GM19468 (cell line): ENCODE data around the gene TSHZ1.

Experiments
- ATAC-seq: cut with Tn5 transposase; IDR thresholded peaks from one replicate; pipeline ENCODE4 v1.9.1; 2021; ENCODE audit warnings: mild to moderate bottlenecking, moderate library complexity, moderate number of reproducible peaks; ENCODE audit not compliant: unreplicated experiment; ENCODE audit errors: extremely low read depth

Gene TSHZ1

GRCh38 chr18:75264926-75265597 is 54.5 kb downstream of the TSHZ1 start:
- no peak for ATAC-seq

GRCh38 chr18:75265872-75266271 is 55.3 kb downstream of the TSHZ1 start:
- no peak for ATAC-seq

DNA sequence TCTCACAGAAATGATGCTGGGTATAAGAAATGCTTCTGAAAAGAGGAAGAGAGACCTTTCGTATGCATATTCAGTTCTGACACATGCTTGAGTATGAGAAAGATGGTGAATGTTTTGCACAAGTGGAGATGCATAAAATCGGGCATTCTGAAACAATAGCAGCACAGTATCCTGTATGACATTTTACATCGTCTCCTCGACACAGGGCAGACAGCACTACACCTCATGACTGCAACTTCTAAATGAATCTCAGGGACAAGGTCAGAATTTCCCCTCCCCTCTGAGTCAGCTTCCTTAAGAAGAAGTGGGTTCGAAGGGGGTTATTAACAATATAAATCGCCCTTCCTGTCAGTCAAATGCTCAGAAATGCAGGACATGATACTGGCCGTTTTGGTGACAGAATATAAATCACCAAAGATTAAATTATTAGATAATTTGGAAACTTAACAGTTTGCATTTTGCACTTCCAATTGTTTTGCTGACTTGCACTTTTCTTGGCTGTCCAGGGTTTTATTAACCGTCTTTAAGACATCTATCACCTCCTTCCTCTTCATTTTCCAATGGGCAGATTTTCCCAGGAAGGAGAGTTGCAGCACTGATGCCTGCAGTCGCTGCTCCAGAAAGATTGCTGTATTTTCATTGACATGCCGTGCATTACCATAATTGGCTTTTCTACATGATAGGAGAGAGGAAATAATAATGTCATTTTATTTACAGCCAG is 57.2 kb downstream of the TSHZ1 start:
- ATAC-seq = peak; percentile 48

DNA sequence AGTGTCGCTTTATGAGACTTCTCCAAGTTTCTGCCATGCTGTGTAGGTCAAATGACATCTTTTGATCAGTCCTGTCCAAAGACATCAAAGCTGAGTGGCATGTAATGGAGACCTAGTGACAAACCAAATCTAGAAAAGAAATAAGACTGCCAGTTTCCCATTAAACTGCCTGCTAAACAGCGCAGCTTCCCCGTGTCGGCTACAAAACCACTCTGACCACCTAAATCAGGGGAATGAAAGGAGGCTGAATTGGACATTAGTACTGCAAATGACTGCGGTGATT is 57.7 kb downstream of the TSHZ1 start:
- no peak for ATAC-seq

DNA sequence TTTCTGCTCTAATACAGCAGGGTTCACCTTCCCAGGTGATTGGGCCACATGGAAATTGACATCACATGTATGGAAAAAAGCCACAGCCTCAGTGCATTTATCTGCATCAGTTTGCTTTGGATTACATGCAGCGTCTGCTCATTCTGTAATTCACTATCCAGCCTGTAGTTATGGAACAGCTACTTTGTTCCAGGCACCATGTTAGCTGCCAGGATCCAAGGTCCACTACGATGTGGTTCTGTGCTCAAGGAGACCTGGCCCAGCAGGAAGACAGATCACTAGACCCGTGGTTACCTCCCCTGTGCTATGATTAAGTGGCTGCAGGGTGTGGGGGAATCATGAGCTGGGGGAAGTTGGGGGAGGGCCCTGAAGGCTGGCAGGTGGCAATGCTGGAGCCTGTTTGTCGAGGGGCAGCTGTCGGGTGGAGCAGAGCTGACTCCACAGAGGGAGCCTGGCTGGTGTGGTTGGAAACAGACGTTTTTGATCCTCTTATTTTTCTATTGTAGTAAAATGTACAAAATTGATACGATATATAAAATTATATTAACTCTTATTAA is 58.6 kb downstream of the TSHZ1 start:
- ATAC-seq = no peak

- ATAC-seq = no peak
Measured at GRCh38 chr18:75269696-75270095, 59.1 kb downstream of the TSHZ1 start.

GRCh38 chr18:75271952-75272351 is 61.4 kb downstream of the TSHZ1 start:
- ATAC-seq = no peak

- ATAC-seq = no peak
Measured at GRCh38 chr18:75273817-75274216, 63.2 kb downstream of the TSHZ1 start.

DNA sequence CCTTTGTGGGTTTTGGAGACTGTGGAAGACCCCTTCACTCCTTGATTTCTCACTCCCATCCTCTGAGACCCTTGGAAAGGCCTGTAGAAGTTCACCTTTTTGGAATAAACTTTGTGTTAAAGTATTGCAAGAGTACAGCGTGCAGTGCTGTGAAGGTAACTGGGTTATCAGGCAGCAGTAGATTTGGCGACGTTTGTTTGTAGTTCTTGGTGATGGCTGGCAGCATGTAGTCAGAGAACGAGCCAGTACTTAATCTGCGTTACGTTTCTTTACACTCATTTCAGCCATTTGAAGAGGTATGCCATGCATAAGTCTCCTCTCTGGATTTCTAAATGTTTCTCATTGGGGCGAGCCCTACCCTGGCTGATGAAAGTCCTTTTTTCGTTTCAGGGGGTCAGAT is 64.6 kb downstream of the TSHZ1 start:
- ATAC-seq = no peak

- ATAC-seq = no peak
Measured at GRCh38 chr18:75276818-75277609, 66.4 kb downstream of the TSHZ1 start.

- no peak for ATAC-seq
Measured at GRCh38 chr18:75277610-75277928, 67.0 kb downstream of the TSHZ1 start.

GRCh38 chr18:75279381-75279780 is 68.8 kb downstream of the TSHZ1 start:
- no peak for ATAC-seq

GRCh38 chr18:75280427-75281280 is 70.1 kb downstream of the TSHZ1 start:
- ATAC-seq = no peak

- no peak for ATAC-seq
Measured at GRCh38 chr18:75282746-75283145, 72.1 kb downstream of the TSHZ1 start.

DNA sequence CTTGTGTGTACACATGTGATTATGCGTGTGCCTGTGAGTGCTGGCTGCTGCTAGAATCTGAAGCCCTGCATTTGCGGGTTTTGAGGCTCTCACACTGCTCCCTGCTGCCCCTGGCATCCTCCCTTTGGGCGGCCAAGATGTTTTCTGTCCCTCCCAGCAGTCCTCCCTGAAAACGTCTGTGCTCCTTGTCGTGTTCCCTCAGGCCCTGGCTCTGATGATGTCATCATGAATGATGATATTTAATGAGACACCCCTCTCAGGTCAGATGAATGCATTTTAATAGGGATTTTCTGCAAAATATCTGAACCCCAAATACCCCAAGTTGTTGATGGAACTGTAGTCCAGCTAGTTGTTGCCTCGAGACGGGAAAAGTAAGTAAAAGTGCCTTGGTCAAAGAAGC is 73.1 kb downstream of the TSHZ1 start:
- no peak for ATAC-seq

DNA sequence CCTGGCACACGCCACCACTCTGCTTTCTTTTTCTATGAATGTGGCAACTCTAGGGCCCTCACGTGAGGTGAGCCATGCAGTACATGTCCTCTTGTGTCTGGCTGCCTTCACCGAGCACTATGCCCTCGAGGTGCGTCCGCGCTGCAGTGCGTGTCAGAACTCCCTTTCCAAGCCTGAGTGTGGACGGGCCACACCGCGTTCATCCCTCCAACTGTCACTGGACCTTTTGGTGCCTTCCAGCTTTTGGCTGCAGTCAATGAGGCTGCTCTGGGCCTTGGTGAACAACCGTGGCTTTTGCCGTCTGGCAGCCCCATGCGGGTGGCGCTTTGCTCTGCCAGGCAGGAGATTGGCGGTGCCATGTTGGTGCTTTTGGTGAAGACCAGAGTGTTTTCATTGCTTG is 74.0 kb downstream of the TSHZ1 start:
- no peak for ATAC-seq

- no peak for ATAC-seq
Measured at GRCh38 chr18:75285876-75286275, 75.3 kb downstream of the TSHZ1 start.

DNA sequence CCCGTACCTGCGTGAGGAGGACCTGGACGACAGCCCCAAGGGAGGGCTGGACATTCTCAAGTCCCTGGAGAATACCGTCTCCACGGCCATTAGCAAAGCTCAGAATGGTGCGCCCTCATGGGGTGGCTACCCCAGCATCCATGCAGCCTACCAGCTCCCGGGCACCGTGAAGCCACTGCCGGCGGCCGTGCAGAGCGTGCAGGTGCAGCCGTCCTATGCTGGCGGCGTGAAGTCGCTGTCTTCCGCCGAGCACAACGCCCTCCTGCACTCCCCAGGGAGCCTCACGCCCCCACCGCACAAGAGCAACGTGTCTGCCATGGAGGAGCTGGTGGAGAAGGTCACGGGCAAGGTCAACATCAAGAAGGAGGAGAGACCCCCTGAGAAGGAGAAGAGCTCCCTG is 76.4 kb downstream of the TSHZ1 start:
- ATAC-seq = no peak

GRCh38 chr18:75287700-75288099 is 77.1 kb downstream of the TSHZ1 start:
- no peak for ATAC-seq

DNA sequence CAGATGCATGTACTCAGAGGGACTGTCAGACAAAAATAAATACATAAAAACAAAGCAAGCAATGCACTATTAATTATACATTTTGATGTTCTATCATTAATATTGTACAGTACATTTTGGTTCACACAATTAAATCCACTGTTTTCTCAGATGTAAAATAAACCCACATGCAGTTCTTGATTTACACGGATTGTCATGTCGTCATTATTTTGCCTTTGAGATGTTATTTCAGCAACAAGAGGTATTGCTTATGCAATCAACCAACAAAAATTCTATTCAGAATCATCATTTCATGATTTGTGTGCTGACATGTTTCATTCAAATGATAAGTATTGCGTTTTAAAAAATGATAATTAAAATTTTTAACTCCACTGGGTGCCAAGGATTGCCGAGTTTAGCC is 79.2 kb downstream of the TSHZ1 start:
- no peak for ATAC-seq
